ENCODE data around the gene TIAM1. TPM values are rescaled to one million over a fixed set of nuclear protein-coding genes. Genes with fewer than 3 reads are reported as not detected.

The TIAM1 gene
- total and polyA plus RNA-seq, 2 of the 8 experiments (the other 6 are each of a cell fraction or from before 2014, with no cell fraction given) = 10.1 to 30.7 TPM

DNA sequence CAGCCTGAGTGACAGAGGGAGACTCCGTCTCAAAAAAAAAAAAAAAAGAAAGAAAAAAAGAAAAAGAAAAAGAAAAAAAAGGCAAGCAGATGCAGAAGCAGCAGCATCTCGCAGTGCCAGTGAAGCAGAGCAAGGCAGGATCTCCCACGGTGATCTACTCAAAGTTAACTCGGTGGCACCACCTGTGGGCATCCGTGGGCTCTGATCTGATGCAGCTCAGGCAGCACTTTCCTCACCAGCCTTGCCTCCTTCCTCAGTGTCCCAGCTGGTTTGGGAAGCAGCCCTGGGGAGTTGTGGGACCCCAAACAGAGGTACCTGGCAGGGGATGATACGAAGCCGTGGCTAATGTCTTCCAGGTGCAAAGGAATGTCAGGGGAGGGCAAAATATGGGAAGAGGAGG, 201.5 kb downstream of the TIAM1 start:
- no peaks in the 10 kb centered on the region for H3K9me3 ChIP-seq (ENCODE audit: insufficient read depth in 2 of 2, low read depth in 1 of 2, low read length in 1 of 2)
- TF ChIP-seq, protein P1, sequence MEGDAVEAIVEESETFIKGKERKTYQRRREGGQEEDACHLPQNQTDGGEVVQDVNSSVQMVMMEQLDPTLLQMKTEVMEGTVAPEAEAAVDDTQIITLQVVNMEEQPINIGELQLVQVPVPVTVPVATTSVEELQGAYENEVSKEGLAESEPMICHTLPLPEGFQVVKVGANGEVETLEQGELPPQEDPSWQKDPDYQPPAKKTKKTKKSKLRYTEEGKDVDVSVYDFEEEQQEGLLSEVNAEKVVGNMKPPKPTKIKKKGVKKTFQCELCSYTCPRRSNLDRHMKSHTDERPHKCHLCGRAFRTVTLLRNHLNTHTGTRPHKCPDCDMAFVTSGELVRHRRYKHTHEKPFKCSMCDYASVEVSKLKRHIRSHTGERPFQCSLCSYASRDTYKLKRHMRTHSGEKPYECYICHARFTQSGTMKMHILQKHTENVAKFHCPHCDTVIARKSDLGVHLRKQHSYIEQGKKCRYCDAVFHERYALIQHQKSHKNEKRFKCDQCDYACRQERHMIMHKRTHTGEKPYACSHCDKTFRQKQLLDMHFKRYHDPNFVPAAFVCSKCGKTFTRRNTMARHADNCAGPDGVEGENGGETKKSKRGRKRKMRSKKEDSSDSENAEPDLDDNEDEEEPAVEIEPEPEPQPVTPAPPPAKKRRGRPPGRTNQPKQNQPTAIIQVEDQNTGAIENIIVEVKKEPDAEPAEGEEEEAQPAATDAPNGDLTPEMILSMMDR (IDR thresholded peaks at IDR 0.05; ENCODE audit: control extremely low read depth in 1 of 3, insufficient read depth in 1 of 3, low read depth in 1 of 3, low read length in 3 of 3) = peak; percentile 21 to 65 (median 56); a peak in 3 of 4 replicates
- TF ChIP-seq RAD21 (IDR thresholded peaks at IDR 0.05 in 1 of 2, conservative IDR thresholded peaks at IDR 0.05 in 1 of 2; ENCODE audit: low read depth in 2 of 2, low read length in 2 of 2) = peak; percentile 31 to 44; a peak in 3 of 4 replicates
- no peak for TF ChIP-seq TCF12 (IDR thresholded peaks at IDR 0.05; ENCODE audit: low read depth, low read length)
- H3K36me3 ChIP-seq (ENCODE audit: control insufficient read depth in 2 of 4, insufficient read depth in 4 of 4, low read length in 3 of 4) = no peaks in the 10 kb centered on the region; a peak in 1 of 8 replicates
- H2BK5ac ChIP-seq (ENCODE audit: low read depth, low read length) = peak overlapping the region; percentile 69; the same call in 1 of the 2 replicates
- H3K9ac ChIP-seq (replicated peaks in 1 of 4; ENCODE audit: extremely low read depth in 1 of 4, low read depth in 3 of 4, low read length in 3 of 4) = no peak overlapping the region
- H3K4ac ChIP-seq (replicated peaks; ENCODE audit: insufficient read length, low read depth, low read length) = no peak overlapping the region
- no peak overlapping the region for H3K14ac ChIP-seq (ENCODE audit: insufficient read length)
- no peak overlapping the region for H2BK20ac ChIP-seq (ENCODE audit: low read length)
- no peaks in the 10 kb centered on the region for H3K79me2 ChIP-seq (ENCODE audit: control insufficient read depth in 1 of 2, insufficient read depth in 2 of 2, low read length in 2 of 2)
- no peaks in the 10 kb centered on the region for H4K20me1 ChIP-seq (replicated peaks in 1 of 2; ENCODE audit: control insufficient read depth in 1 of 2, insufficient read depth in 2 of 2, low read length in 2 of 2)
- no peak overlapping the region for H2AFZ ChIP-seq (ENCODE audit: low read length)
- no peak overlapping the region for H4K91ac ChIP-seq (replicated peaks; ENCODE audit: insufficient read length, low read length)
- H2BK15ac ChIP-seq (ENCODE audit: low read length) = no peak overlapping the region
- no peak overlapping the region for H2AK5ac ChIP-seq (ENCODE audit: low read depth, low read length)
- H4K8ac ChIP-seq (ENCODE audit: extremely low read depth, insufficient read depth, low read length) = no peak overlapping the region
- no peak overlapping the region for H3K4me2 ChIP-seq (ENCODE audit: insufficient read depth in 1 of 2, low read depth in 2 of 2, low read length in 2 of 2)
- H3K27ac ChIP-seq (ENCODE audit: low read depth, low read length) = no peak overlapping the region
- no peak overlapping the region for H2BK12ac ChIP-seq (ENCODE audit: low read depth, low read length)
- no peak overlapping the region for H3K4me3 ChIP-seq (ENCODE audit: extremely low read depth in 1 of 4, insufficient read depth in 2 of 4, low read depth in 3 of 4, low read length in 4 of 4)
- no peak overlapping the region for H4K5ac ChIP-seq (ENCODE audit: insufficient read length, low read depth, low read length)
- H3K23me2 ChIP-seq (ENCODE audit: low read depth, low read length) = no peaks in the 10 kb centered on the region
- no peak overlapping the region for H2BK120ac ChIP-seq (replicated peaks; ENCODE audit: low read depth, low read length)
- H3K23ac ChIP-seq (ENCODE audit: insufficient read length) = no peak overlapping the region
- POLR2A ChIA-PET (ENCODE audit: partially characterized antibody) = no interaction called here
- CTCF ChIA-PET (ENCODE audit: partially characterized antibody) = interaction anchor here (0.6 to 2.6 kb wide), 7 partner anchors 11 to 117 kb away, joined by 3 to 7 read pairs (median 3); no protein-coding TSS in a partner anchor
- H3K4me1 ChIP-seq (replicated peaks in 1 of 4; ENCODE audit: control insufficient read depth in 3 of 4, insufficient read depth in 4 of 4, low read length in 3 of 4) = peaks cover 0 to 6% (median 3%) of the 10 kb centered on the region in 4 experiments; a peak in 2 of 7 replicates
- no peak overlapping the region for H3K56ac ChIP-seq (replicated peaks; ENCODE audit: insufficient read length, low read depth, low read length)
- WGBS, 2 experiments (ENCODE audit: extremely low coverage in 1 of 2, insufficient coverage in 1 of 2, insufficient read length in 1 of 2, insufficient replicate concordance in 2 of 2, low coverage in 1 of 2, low lambda C conversion rate in 2 of 2, missing lambda C conversion rate in 1 of 2) = 90% methylated on average over 6 of the region's 7 CpGs; no CpG with 5 or more reads in 1 of the 2 experiments
- no peak overlapping the region for H3K18ac ChIP-seq (ENCODE audit: extremely low read depth, low read length)
- no peaks in the 10 kb centered on the region; a peak in 1 of 7 replicates for H3K27me3 ChIP-seq (replicated peaks in 1 of 4; ENCODE audit: control insufficient read depth in 3 of 4, extremely low read depth in 1 of 4, insufficient read depth in 3 of 4, low read length in 3 of 4)
- H3K79me1 ChIP-seq (ENCODE audit: low read depth, low read length) = no peaks in the 10 kb centered on the region
- no peak for DNase-seq (ENCODE audit: low read depth in 1 of 2, low spot score in 2 of 2)
- no peak for FAIRE-seq
